Uterus (tissue), 4 donors: ENCODE data around the gene COL23A1. TPM values are rescaled to one million over a fixed set of nuclear protein-coding genes. Genes with fewer than 3 reads are reported as not detected.

ENCODE experiments used
- DNase-seq, 2 donors: peaks; one replicate each; pipeline ENCODE4 v3.0.0-alpha.2; 2019 to 2020
- H3K27ac ChIP-seq, 2 donors: fragments of 200-600 bp; sonication (generic); 1 replicate in 1 of 2; 2 replicates in 1 of 2; pipeline ENCODE4 v1.5.1; 2016 to 2018
- H3K27me3 ChIP-seq, 2 donors: fragments of 200-600 bp; sonication (generic); one replicate each; pipeline ENCODE4 v1.5.1; 2018 to 2019; ENCODE audit warnings: control low read depth in 1 of 2
- H3K36me3 ChIP-seq, 2 donors: fragments of 200-600 bp; sonication (generic); one replicate each; pipeline ENCODE4 v1.5.1; 2019; ENCODE audit warnings: control low read depth in 1 of 2
- H3K4me1 ChIP-seq, 2 donors: fragments of 200-600 bp; sonication (generic); one replicate each; pipeline ENCODE4 v1.5.1; 2018 to 2019; ENCODE audit warnings: control low read depth in 1 of 2
- H3K4me3 ChIP-seq, 2 donors: fragments of 200-600 bp; sonication (generic); 1 replicate in 1 of 2; 2 replicates in 1 of 2; pipeline ENCODE4 v1.5.1; 2018 to 2019; ENCODE audit warnings: mild to moderate bottlenecking in 1 of 2
- H3K9me3 ChIP-seq, 2 donors: fragments of 200-600 bp; sonication (generic); one replicate each; pipeline ENCODE4 v1.5.1; 2019; ENCODE audit warnings: control low read depth in 1 of 2
- POLR2A ChIP-seq, 2 donors: fragments of 450-650 bp; IDR thresholded peaks; one replicate each; pipeline ENCODE4 v1.6.1; 2016; ENCODE audit warnings: antibody characterized with exemption in 2 of 2, mild to moderate bottlenecking in 1 of 2, moderate library complexity in 1 of 2
- intact Hi-C: fragments of 100-400 bp; cut with DNase I; formaldehyde crosslinking; loops from one replicate; pipeline ENCODE4 v1.15.1; 2023; ENCODE audit warnings: low total_unique reads
- total RNA-seq, 4 donors: library from RNA; depleted of rRNA in 3 of 4; stranded (reverse); fragments of >200 nt in 3 of 4; gene quantifications; one replicate each; pipeline versions ENCODE4 v1.1.0 to v1.2.4, GENCODE V29; 2014 to 2023
- TF ChIP-seq, protein P1 (sequence below), 4 experiments: fragments of 200-600 bp in 2 of 4; fragments of 450-650 bp in 2 of 4; sonication (generic) in 2 of 4; IDR thresholded peaks; one replicate each; pipeline ENCODE4 v1.5.1; 2016 to 2019; ENCODE audit warnings: antibody characterized with exemption in 4 of 4, mild to moderate bottlenecking in 2 of 4, moderate library complexity in 1 of 4
- donor health status: DM: yes; HTN: yes; CAD: no.

COL23A1 gene
- total RNA-seq, 4 donors from 2014 or later: 0.85 to 7.6 (median 2.0) TPM; not detected in 1

DNA sequence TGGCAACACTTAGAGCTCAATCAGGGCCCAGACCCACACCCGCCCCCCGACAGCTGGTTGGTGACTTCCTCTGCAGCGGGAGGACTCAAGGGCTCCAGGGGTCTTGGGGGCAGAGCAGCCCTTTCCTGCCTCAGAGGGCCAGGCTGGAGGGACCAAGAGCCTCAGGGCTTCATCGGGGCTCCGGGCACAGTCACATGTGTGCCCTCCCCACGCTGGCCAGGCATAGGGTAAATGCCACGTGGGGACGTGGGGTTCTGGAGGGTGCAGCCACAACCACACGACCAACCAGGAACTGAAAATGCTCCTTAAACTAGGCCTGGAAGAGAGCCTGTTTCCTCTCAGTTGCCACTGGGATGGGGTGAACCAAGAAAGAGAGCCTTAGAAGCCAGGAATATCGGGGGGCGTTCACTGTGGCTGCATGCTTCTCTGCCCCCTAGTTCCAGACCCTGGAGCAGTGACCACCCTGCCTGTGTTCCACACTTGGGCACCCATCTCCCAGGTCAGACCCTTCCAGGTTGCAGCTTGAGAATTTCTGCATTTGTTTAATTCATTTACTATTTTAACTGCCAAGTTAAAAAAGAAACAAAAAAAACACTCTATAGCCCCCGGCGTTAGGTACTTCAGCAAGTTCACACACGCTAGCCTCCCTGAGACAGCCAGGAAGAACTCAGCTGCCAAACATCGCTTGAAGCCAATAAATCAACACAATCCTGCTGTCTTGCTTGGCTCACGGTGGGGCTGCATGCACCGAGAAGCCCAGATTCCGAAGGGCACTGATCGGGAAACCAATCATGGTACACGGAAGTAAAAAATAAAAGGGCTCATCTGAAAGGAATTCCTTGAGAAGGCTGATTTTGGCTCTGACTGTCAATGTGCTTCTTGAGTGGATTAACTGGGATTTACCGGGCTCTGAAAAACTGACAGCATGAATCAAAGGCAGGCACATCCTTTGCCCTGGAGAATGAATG, 301.5 kb downstream of the COL23A1 start:
- H3K9me3 ChIP-seq: no peaks in the 10 kb centered on the region
- H3K36me3 ChIP-seq: no peaks in the 10 kb centered on the region
- intact Hi-C loops: no loop called here
- H3K4me3 ChIP-seq: no peak overlapping the region
- H3K27me3 ChIP-seq: no peaks in the 10 kb centered on the region
- H3K27ac ChIP-seq: no peak overlapping the region
- no peak for TF ChIP-seq POLR2A (IDR thresholded peaks at IDR 0.05)
- TF ChIP-seq, protein P1, sequence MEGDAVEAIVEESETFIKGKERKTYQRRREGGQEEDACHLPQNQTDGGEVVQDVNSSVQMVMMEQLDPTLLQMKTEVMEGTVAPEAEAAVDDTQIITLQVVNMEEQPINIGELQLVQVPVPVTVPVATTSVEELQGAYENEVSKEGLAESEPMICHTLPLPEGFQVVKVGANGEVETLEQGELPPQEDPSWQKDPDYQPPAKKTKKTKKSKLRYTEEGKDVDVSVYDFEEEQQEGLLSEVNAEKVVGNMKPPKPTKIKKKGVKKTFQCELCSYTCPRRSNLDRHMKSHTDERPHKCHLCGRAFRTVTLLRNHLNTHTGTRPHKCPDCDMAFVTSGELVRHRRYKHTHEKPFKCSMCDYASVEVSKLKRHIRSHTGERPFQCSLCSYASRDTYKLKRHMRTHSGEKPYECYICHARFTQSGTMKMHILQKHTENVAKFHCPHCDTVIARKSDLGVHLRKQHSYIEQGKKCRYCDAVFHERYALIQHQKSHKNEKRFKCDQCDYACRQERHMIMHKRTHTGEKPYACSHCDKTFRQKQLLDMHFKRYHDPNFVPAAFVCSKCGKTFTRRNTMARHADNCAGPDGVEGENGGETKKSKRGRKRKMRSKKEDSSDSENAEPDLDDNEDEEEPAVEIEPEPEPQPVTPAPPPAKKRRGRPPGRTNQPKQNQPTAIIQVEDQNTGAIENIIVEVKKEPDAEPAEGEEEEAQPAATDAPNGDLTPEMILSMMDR (IDR thresholded peaks at IDR 0.05): no peak
- no peak for DNase-seq
- H3K4me1 ChIP-seq: no peaks in the 10 kb centered on the region

DNA sequence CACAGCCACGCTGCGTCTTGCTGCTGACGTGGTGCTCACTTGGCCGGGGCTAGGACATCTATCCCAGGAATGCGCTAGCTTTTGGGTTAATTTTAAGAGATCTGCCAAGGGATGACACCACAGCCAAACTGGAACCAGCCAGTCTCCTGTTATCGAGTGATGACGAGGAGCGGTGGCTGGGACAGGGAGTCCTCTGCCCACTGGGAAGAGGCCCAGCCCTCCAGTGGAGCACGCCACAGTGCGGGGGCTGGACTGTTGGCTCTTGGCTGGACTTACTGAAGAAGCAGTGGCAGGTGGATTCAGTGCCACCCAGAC, 302.4 kb downstream of the COL23A1 start:
- H3K27ac ChIP-seq: no peak overlapping the region
- H3K4me3 ChIP-seq: no peak overlapping the region
- no peaks in the 10 kb centered on the region for H3K4me1 ChIP-seq
- no peaks in the 10 kb centered on the region for H3K27me3 ChIP-seq
- no peaks in the 10 kb centered on the region for H3K36me3 ChIP-seq
- TF ChIP-seq POLR2A (IDR thresholded peaks at IDR 0.05): no peak
- TF ChIP-seq, protein P1 (IDR thresholded peaks at IDR 0.05): no peak
- DNase-seq: no peak
- intact Hi-C loops: no loop called here
- no peaks in the 10 kb centered on the region for H3K9me3 ChIP-seq

DNA sequence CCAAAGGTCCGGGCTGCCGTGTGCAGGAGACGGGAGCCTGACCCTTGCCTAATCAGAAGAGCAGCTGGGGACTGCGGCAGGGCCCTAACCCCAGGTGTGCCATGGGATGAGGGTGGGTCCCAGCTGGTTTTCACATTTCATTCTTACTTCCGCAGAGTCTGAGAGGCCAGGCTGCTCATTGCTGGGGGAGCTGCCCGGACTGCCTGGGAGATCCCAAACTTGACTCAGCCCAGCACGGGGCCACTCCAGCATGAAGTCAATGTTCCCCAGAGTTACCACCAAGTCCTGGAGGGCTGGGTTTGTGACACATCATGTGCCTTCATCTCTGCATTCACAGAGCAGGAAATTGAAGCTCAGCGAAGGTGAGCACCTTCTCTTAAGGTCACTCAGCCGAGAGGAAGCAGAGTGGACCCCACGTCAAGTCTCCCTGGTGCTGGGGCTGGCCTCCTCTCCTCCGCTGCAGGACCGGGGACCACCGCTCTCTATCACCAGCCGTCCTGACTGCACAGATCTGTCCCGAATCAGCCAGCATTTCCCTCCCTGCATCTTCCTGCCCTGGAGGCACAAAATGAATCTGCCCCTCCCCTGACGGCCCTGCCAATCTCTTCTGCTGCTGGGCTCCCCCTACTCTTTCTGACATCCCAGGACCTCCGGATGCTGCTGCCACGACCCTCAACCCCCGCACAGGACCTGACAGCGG, 303.0 kb downstream of the COL23A1 start:
- H3K27ac ChIP-seq: no peak overlapping the region
- intact Hi-C loops: no loop called here
- H3K36me3 ChIP-seq: no peaks in the 10 kb centered on the region
- no peaks in the 10 kb centered on the region for H3K9me3 ChIP-seq
- no peak overlapping the region for H3K4me3 ChIP-seq
- no peak for DNase-seq
- H3K27me3 ChIP-seq: no peaks in the 10 kb centered on the region
- H3K4me1 ChIP-seq: no peaks in the 10 kb centered on the region
- no peak for TF ChIP-seq POLR2A (IDR thresholded peaks at IDR 0.05)
- TF ChIP-seq, protein P1 (IDR thresholded peaks at IDR 0.05): no peak

DNA sequence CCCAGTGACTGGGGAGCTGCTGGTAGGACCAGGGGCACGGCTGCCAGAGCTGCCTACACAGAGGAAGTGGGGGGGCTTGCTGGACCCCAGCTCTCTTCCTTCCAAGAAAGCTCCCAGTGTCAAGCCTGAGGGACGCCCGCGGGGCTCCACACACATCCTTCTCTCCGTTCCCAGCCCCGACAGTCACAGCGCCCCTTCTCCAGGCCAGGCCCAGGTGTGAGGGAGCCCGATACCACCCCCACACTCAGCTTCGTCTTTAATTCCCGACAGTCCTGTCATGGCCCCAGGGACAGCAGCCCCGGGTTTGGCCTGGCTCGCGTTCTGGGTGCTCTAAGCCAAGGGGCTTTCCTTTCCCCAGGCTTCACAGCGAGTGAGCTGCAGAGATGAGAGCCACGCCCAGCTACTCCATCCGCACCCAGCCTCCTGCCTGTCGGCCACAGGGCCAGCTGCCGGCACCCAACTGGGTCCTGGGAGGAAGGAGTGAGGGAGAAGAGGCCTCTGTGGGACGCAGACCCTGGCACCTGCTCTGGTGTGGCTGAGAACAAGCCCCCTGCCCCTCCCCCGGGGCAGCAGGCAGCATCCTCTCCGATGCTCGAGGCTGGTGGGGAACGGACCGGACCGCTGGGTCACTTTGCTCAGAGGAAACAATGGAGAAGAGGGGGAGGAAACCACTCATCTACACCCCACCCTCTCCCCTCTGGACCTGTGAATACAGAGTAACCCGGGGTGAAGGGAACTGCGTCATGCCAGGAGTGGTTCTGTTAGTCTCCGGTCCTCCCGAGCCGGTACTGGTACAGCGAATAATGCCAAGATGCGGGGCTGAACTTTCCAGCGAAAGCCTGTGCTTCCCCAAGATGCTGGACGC, 303.7 kb downstream of the COL23A1 start:
- Histone ChIP-seq H3K9me3 (no peaks in the 10 kb centered on the region), H3K36me3 (no peaks in the 10 kb centered on the region), H3K27ac (no peak overlapping the region), H3K4me3 (no peak overlapping the region), H3K27me3 (no peaks in the 10 kb centered on the region), H3K4me1 (no peaks in the 10 kb centered on the region)
- intact Hi-C loops: no loop called here
- DNase-seq: no peak
- TF ChIP-seq, protein P1 (IDR thresholded peaks at IDR 0.05): no peak
- TF ChIP-seq POLR2A (IDR thresholded peaks at IDR 0.05): no peak
